Measurements from ENCODE around the gene ARHGAP15.

Gene ARHGAP15

GRCh38 chr2:143176606-143177005, 47.4 kb downstream of the ARHGAP15 start:
- no peak for DNase-seq

- no peak for DNase-seq
These were observed 48.0 kb downstream of the ARHGAP15 start for GRCh38 chr2:143177096-143177786.

GRCh38 chr2:143181494-143181893, 52.3 kb downstream of the ARHGAP15 start:
- DNase-seq, result no peak

GRCh38 chr2:143182649-143183048, 53.4 kb downstream of the ARHGAP15 start:
- DNase-seq, result no peak

- DNase-seq, result no peak
These were observed 54.7 kb downstream of the ARHGAP15 start for GRCh38 chr2:143183804-143184463.

GRCh38 chr2:143186876-143187275, 57.7 kb downstream of the ARHGAP15 start:
- DNase-seq, result no peak

- no peak for DNase-seq
These were observed 61.2 kb downstream of the ARHGAP15 start for GRCh38 chr2:143190431-143190830.

GRCh38 chr2:143192106-143192505, 62.9 kb downstream of the ARHGAP15 start:
- no peak for DNase-seq

GRCh38 chr2:143192716-143193115, 63.5 kb downstream of the ARHGAP15 start:
- DNase-seq, result no peak

- DNase-seq, result no peak
These were observed 63.9 kb downstream of the ARHGAP15 start for GRCh38 chr2:143193121-143193520.

GRCh38 chr2:143195511-143195910, 66.3 kb downstream of the ARHGAP15 start:
- no peak for DNase-seq

GRCh38 chr2:143204062-143204461, 74.8 kb downstream of the ARHGAP15 start:
- no peak for DNase-seq

- DNase-seq, result no peak
These were observed 76.0 kb downstream of the ARHGAP15 start for GRCh38 chr2:143205106-143205764.

GRCh38 chr2:143209570-143210445, 80.6 kb downstream of the ARHGAP15 start:
- no peak for DNase-seq

GRCh38 chr2:143210446-143210819, 81.2 kb downstream of the ARHGAP15 start:
- DNase-seq, result no peak

GRCh38 chr2:143217512-143218115, 88.4 kb downstream of the ARHGAP15 start:
- DNase-seq, result no peak

- DNase-seq, result no peak
These were observed 89.4 kb downstream of the ARHGAP15 start for GRCh38 chr2:143218621-143219020.

GRCh38 chr2:143219266-143219665, 90.0 kb downstream of the ARHGAP15 start:
- no peak for DNase-seq

GRCh38 chr2:143223556-143223955, 94.3 kb downstream of the ARHGAP15 start:
- DNase-seq, result no peak

- no peak for DNase-seq
These were observed 96.7 kb downstream of the ARHGAP15 start for GRCh38 chr2:143225931-143226330.

GRCh38 chr2:143226714-143227541, 97.7 kb downstream of the ARHGAP15 start:
- no peak for DNase-seq

- DNase-seq, result no peak
These were observed 100.2 kb downstream of the ARHGAP15 start for GRCh38 chr2:143229411-143229810.

Data from activated CD4-positive, alpha-beta T cell treated with anti-CD3 and anti-CD28 coated beads for 48 hours (primary cell).